Endothelial cell of umbilical vein (primary cell): ENCODE measurements around the gene MTCH2. TPM values are rescaled to one million over a fixed set of nuclear protein-coding genes. Genes with fewer than 3 reads are reported as not detected.

Experiments used
- BruUV-seq: library from RNA; stranded (reverse); fragments of 400-500 nt; replicated peaks from 2 replicates; lab custom pipeline; 2021; lab: Mats Ljungman, UMichigan
- CTCF ChIA-PET: fragments of 300-600, 350-600 bp; sonication (Branson Sonifier 250); formaldehyde crosslinking; loops from one replicate; lab custom pipeline; 2021; ENCODE audit warnings: antibody characterized with exemption, inconsistent platforms; lab: Charles Lee
- POLR2A ChIA-PET: fragments of 300-600, 350-600 bp; sonication (Branson Sonifier 250); formaldehyde crosslinking; loops from one replicate; lab custom pipeline; 2021; ENCODE audit warnings: antibody characterized with exemption, inconsistent platforms; lab: Charles Lee
- DNase-seq: peaks from one replicate; pipeline ENCODE4 v3.0.0-alpha.2; 2011; ENCODE audit warnings: low read depth, low spot score
- FAIRE-seq: peaks from 2 replicates; lab custom pipeline; 2011; peaks lifted over from hg19 to GRCh38; lab: Jason Lieb, UNC
- H2AFZ ChIP-seq: 2 replicates; pipeline ENCODE4 v1.6.0; 2012; ENCODE audit warnings: low read depth, low read length, control low read depth, inconsistent platforms
- H3K27ac ChIP-seq: 2 replicates; pipeline ENCODE4 v1.5.1; 2011; ENCODE audit warnings: low read depth, mild to moderate bottlenecking, control low read depth, low read length, moderate library complexity; ENCODE audit not compliant: insufficient read depth
- H3K27me3 ChIP-seq, 2 experiments: 2 replicates each; pipeline versions ENCODE4 v1.6.0 to v1.6.1; 2011; ENCODE audit warnings: low read length in 2 of 2, mixed read lengths in 1 of 2; ENCODE audit not compliant: control insufficient read depth in 2 of 2, insufficient read depth in 2 of 2
- H3K36me3 ChIP-seq, 2 experiments: 2 replicates in 1 of 2; 3 replicates in 1 of 2; pipeline ENCODE4 v1.5.1; 2011; ENCODE audit warnings: low read length in 2 of 2, mild to moderate bottlenecking in 1 of 2, moderate library complexity in 1 of 2; ENCODE audit not compliant: control insufficient read depth in 2 of 2, insufficient read depth in 2 of 2; ENCODE audit errors: extremely low read depth in 1 of 2
- H3K4me1 ChIP-seq: 3 replicates; pipeline ENCODE4 v1.5.1; 2011; ENCODE audit warnings: mild to moderate bottlenecking, low read length; ENCODE audit not compliant: control insufficient read depth, insufficient read depth; ENCODE audit errors: extremely low read depth
- H3K4me2 ChIP-seq: 2 replicates; pipeline ENCODE4 v1.6.1; 2011; ENCODE audit warnings: low read length, control low read depth, mixed read lengths; ENCODE audit not compliant: insufficient read depth
- H3K4me3 ChIP-seq, 3 experiments: fragments of 200-600 bp in 1 of 3; sonication (generic), shearing (Covaris generic) in 1 of 3; replicated peaks in 1 of 3; 2 replicates each; pipeline ENCODE4 v1.5.1; 2011 to 2016; ENCODE audit warnings: control low read depth in 3 of 3, low read length in 3 of 3, mild to moderate bottlenecking in 2 of 3, inconsistent platforms in 1 of 3, low read depth in 1 of 3, moderate library complexity in 1 of 3; ENCODE audit not compliant: insufficient read depth in 1 of 3
- H3K79me2 ChIP-seq: 2 replicates; pipeline ENCODE4 v1.6.0; 2012; ENCODE audit warnings: low read length, inconsistent platforms; ENCODE audit not compliant: control insufficient read depth, insufficient read depth
- H3K9ac ChIP-seq: replicated peaks from 2 replicates; pipeline ENCODE3; 2011; ENCODE audit warnings: low read length, control low read depth; ENCODE audit not compliant: insufficient read depth; ENCODE audit errors: extremely low read depth
- H3K9me1 ChIP-seq: replicated peaks from 3 replicates; pipeline ENCODE4 v1.6.0; 2011; ENCODE audit warnings: mild to moderate bottlenecking, low read length; ENCODE audit not compliant: control insufficient read depth, insufficient read depth; ENCODE audit errors: extremely low read depth
- H3K9me3 ChIP-seq: replicated peaks from 2 replicates; pipeline ENCODE4 v1.5.1; 2012; ENCODE audit warnings: low read length, inconsistent platforms; ENCODE audit not compliant: control insufficient read depth, insufficient read depth
- H4K20me1 ChIP-seq: replicated peaks from 2 replicates; pipeline ENCODE3; 2011; ENCODE audit warnings: mild to moderate bottlenecking, low read length; ENCODE audit not compliant: control insufficient read depth, insufficient read depth; ENCODE audit errors: extremely low read depth
- EZH2 ChIP-seq: IDR thresholded peaks from 2 replicates; pipeline ENCODE4 v1.6.1; 2012; ENCODE audit warnings: borderline replicate concordance, low read depth, mild to moderate bottlenecking, moderate library complexity, low read length, inconsistent platforms; ENCODE audit not compliant: severe bottlenecking
- FOS ChIP-seq: IDR thresholded peaks from 2 replicates; pipeline ENCODE4 v1.6.1; 2011; ENCODE audit warnings: mild to moderate bottlenecking, low read length, moderate library complexity, borderline replicate concordance; ENCODE audit not compliant: insufficient read depth
- GATA2 ChIP-seq: IDR thresholded peaks from 2 replicates; pipeline ENCODE4 v1.7.0; 2011; ENCODE audit warnings: low read depth, mild to moderate bottlenecking, moderate library complexity, mixed read lengths, low read length; ENCODE audit not compliant: insufficient read length, insufficient read depth
- JUN ChIP-seq: IDR thresholded peaks from 2 replicates; pipeline ENCODE4 v1.6.1; 2011; ENCODE audit warnings: borderline replicate concordance, low read depth; ENCODE audit not compliant: insufficient read length, insufficient read depth
- MAX ChIP-seq: IDR thresholded peaks from 2 replicates; pipeline ENCODE4 v1.6.1; 2011; ENCODE audit not compliant: insufficient read depth, insufficient read length
- MYC ChIP-seq: IDR thresholded peaks from one replicate; pipeline ENCODE4 v1.6.1; 2011; ENCODE audit warnings: mild to moderate bottlenecking, low read depth, low read length
- POLR2A ChIP-seq: IDR thresholded peaks from 2 replicates; pipeline ENCODE4 v1.6.1; 2012; ENCODE audit warnings: low read depth, mild to moderate bottlenecking, control low read depth, low read length
- POLR2AphosphoS5 ChIP-seq: IDR thresholded peaks from 2 replicates; pipeline ENCODE4 v1.6.1; 2012; ENCODE audit warnings: low read depth, mild to moderate bottlenecking, control low read depth, low read length, moderate library complexity; ENCODE audit not compliant: insufficient read depth
- dilution Hi-C: fragments of 300-500 bp; cut with MboI; formaldehyde crosslinking; loops from one replicate; pipeline ENCODE4 v1.15.0; 2019; ENCODE audit warnings: low sequenced_read_pairs; ENCODE audit not compliant: extremely low pct_ligation_motif_present
- intact Hi-C: fragments of 100-400 bp; cut with micrococcal nuclease; formaldehyde crosslinking; loops from one replicate; pipeline ENCODE4 v1.10.0; 2022
- polyA plus RNA-seq, 4 experiments: library from polyadenylated mRNA; depleted of rRNA in 3 of 4; stranded (reverse) in 3 of 4; unstranded in 1 of 4; fragments of >200 nt; gene quantifications; 2 replicates each; pipeline versions ENCODE4 v1.2.1 to v1.2.3, GENCODE V29; 2011 to 2012; ENCODE audit warnings: missing spikeins in 1 of 4
- total RNA-seq: library from RNA; stranded (reverse); gene quantifications from 2 replicates; pipeline ENCODE4 v1.2.3, GENCODE V29; 2021
- TF ChIP-seq, protein P1 (sequence below), 2 donors: IDR thresholded peaks; 1 replicate in 1 of 2; 2 replicates in 1 of 2; pipeline ENCODE4 v1.5.1; 2011; ENCODE audit warnings: low read length in 2 of 2, mild to moderate bottlenecking in 2 of 2, moderate library complexity in 2 of 2, control low read depth in 1 of 2, inconsistent platforms in 1 of 2, low read depth in 1 of 2; ENCODE audit not compliant: insufficient read depth in 1 of 2; ENCODE audit errors: extremely low read depth in 1 of 2

Gene MTCH2
- total and polyA plus RNA-seq, 2 donors (not counting 3 experiments of a cell fraction or from before 2014, with no cell fraction given) = 138 to 144 TPM

DNA sequence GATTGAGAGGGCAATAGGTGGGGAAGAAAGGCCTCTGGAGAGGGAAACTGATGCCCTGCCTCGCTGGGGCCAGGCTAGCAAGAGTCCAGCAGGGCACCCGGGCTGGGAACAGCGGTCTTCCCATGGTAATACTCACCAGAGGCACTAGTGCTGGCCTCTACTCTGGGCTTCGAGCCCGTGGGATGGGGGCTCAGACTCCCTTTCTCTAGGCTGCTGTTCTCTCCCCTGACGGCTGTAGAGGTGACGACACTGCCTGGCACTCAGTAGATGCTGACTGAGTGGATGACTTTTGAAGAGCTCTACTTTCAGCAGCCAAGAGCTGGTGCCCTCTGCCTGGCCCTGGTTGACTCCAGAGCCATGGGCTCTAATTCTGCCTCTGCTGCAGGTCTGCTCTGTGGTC is 47.3 kb downstream of the MTCH2 start:
- ChIA-PET CTCF (interaction anchor here (1.0 to 1.4 kb wide), 3 partner anchors 9 to 42 kb away, joined by 3 read pairs; partner anchors contain the start of genes CELF1 and FAM180B), POLR2A (interaction anchor here (0.7 to 1.8 kb wide), 2 partner anchors 11 to 25 kb away, joined by 3 to 4 read pairs; no protein-coding TSS in a partner anchor)
- no TSS peak for BruUV-seq
- H3K9ac ChIP-seq = no peak overlapping the region
- H3K79me2 ChIP-seq = no peaks in the 10 kb centered on the region
- H3K27ac ChIP-seq = no peak overlapping the region
- dilution Hi-C loops (no loop called here), intact Hi-C loops (no loop called here)
- peaks cover 34 to 40% of the 10 kb centered on the region in 2 experiments for H3K27me3 ChIP-seq
- peaks cover 10% of the 10 kb centered on the region for H3K4me1 ChIP-seq
- H3K9me3 ChIP-seq = no peaks in the 10 kb centered on the region
- no peak overlapping the region for H3K4me3 ChIP-seq
- H3K4me2 ChIP-seq = no peak overlapping the region
- H4K20me1 ChIP-seq = no peaks in the 10 kb centered on the region
- TF ChIP-seq GATA2 = no peak
- no peak for TF ChIP-seq MYC
- no peak for TF ChIP-seq EZH2
- TF ChIP-seq POLR2AphosphoS5 = no peak
- no peak for TF ChIP-seq FOS
- no peak for TF ChIP-seq MAX
- TF ChIP-seq POLR2A = no peak
- TF ChIP-seq, protein P1, sequence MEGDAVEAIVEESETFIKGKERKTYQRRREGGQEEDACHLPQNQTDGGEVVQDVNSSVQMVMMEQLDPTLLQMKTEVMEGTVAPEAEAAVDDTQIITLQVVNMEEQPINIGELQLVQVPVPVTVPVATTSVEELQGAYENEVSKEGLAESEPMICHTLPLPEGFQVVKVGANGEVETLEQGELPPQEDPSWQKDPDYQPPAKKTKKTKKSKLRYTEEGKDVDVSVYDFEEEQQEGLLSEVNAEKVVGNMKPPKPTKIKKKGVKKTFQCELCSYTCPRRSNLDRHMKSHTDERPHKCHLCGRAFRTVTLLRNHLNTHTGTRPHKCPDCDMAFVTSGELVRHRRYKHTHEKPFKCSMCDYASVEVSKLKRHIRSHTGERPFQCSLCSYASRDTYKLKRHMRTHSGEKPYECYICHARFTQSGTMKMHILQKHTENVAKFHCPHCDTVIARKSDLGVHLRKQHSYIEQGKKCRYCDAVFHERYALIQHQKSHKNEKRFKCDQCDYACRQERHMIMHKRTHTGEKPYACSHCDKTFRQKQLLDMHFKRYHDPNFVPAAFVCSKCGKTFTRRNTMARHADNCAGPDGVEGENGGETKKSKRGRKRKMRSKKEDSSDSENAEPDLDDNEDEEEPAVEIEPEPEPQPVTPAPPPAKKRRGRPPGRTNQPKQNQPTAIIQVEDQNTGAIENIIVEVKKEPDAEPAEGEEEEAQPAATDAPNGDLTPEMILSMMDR (IDR thresholded peaks at IDR 0.05; ENCODE audit: extremely low read depth in 1 of 2, insufficient read depth in 1 of 2, low read depth in 1 of 2, low read length in 2 of 2) = no peak
- TF ChIP-seq JUN = no peak
- no peaks in the 10 kb centered on the region for H3K36me3 ChIP-seq
- no peaks in the 10 kb centered on the region for H3K9me1 ChIP-seq
- FAIRE-seq = no peak
- DNase-seq = no peak
- H2AFZ ChIP-seq = no peak overlapping the region
